K562 (cell line): ENCODE results near the gene SORCS2. TPM values are rescaled to one million over a fixed set of nuclear protein-coding genes. Genes with fewer than 3 reads are reported as not detected.

ENCODE experiments used
- ATAC-seq: fragments of 200-7000 bp; cut with Tn5 transposase; 3 replicates; pipeline ENCODE4 v1.9.1; 2020; ENCODE audit warnings: moderate library complexity
- BruUV-seq: library from RNA; stranded (reverse); fragments of 400-500 nt; replicated peaks from 2 replicates; lab custom pipeline; 2021; lab: Mats Ljungman, UMichigan
- CTCF ChIA-PET: fragments of 300-600 bp; formaldehyde crosslinking; extraction: SDS; loops from one replicate; lab custom pipeline; 2021; ENCODE audit warnings: low intra/inter-chr PET ratio; lab: Yijun Ruan, JAX
- POLR2A ChIA-PET: fragments of 300-600, 350-650 bp; sonication (Branson Sonifier 250); formaldehyde crosslinking; extraction: SDS; loops from one replicate; lab custom pipeline; 2021; ENCODE audit warnings: antibody characterized with exemption, inconsistent platforms; lab: Yijun Ruan, JAX
- DNase-seq, 4 experiments: peaks; one replicate each; pipeline versions ENCODE4 v3.0.0 to v3.0.0-alpha.2; 2011 to 2018; ENCODE audit warnings: low spot score in 3 of 4, mixed read lengths in 3 of 4; ENCODE audit errors: extremely low read depth in 1 of 4
- FAIRE-seq: peaks from 2 replicates; lab custom pipeline; 2011; peaks lifted over from hg19 to GRCh38; lab: Jason Lieb, UNC
- H2AFZ ChIP-seq: 2 replicates; pipeline ENCODE4 v1.6.0; 2011; ENCODE audit warnings: low read depth, low read length, control low read depth, inconsistent platforms
- H3K27ac ChIP-seq: fragments of 200-600 bp; 3 replicates; pipeline ENCODE4 v1.8.0; 2011; ENCODE audit warnings: low read depth, mild to moderate bottlenecking, control low read depth, inconsistent platforms, low read length, moderate library complexity, mixed read lengths; ENCODE audit errors: extremely low read depth
- H3K27me3 ChIP-seq, 2 experiments: fragments of 300-600 bp in 1 of 2; 2 replicates in 1 of 2; 3 replicates in 1 of 2; pipeline versions ENCODE4 v1.6.0 to v1.8.0; 2011; ENCODE audit warnings: inconsistent platforms in 2 of 2, low read length in 2 of 2, mild to moderate bottlenecking in 1 of 2, mixed read lengths in 1 of 2, moderate library complexity in 1 of 2; ENCODE audit not compliant: control insufficient read depth in 2 of 2, insufficient read depth in 2 of 2
- H3K36me3 ChIP-seq: fragments of 300-600 bp; 3 replicates; pipeline ENCODE4 v1.8.0; 2011; ENCODE audit warnings: mild to moderate bottlenecking, low read length, inconsistent platforms; ENCODE audit not compliant: control insufficient read depth, insufficient read depth
- H3K4me1 ChIP-seq, 2 experiments: fragments of 200-600 bp in 1 of 2; replicated peaks in 1 of 2; 2 replicates in 1 of 2; 3 replicates in 1 of 2; pipeline versions ENCODE4 v1.5.1 to v1.8.0; 2011; ENCODE audit warnings: inconsistent platforms in 2 of 2, low read length in 2 of 2, mild to moderate bottlenecking in 1 of 2, mixed read lengths in 1 of 2, moderate library complexity in 1 of 2; ENCODE audit not compliant: control insufficient read depth in 2 of 2, insufficient read depth in 2 of 2
- H3K4me2 ChIP-seq: 2 replicates; pipeline ENCODE4 v1.6.1; 2011; ENCODE audit warnings: low read length, control low read depth, inconsistent platforms, mixed read lengths; ENCODE audit not compliant: insufficient read depth
- H3K4me3 ChIP-seq: fragments of 200-600 bp; sonication (generic), shearing (Covaris generic); 2 replicates; pipeline ENCODE4 v1.5.1; 2016; ENCODE audit warnings: control low read depth, inconsistent platforms
- H3K79me2 ChIP-seq: fragments of 200-600 bp; 3 replicates; pipeline ENCODE4 v1.8.0; 2011; ENCODE audit warnings: low read length, inconsistent platforms; ENCODE audit not compliant: control insufficient read depth, insufficient read depth
- H3K9ac ChIP-seq, 2 experiments: 2 replicates each; pipeline versions ENCODE4 v1.6.0 to v1.6.1; 2011; ENCODE audit warnings: low read depth in 2 of 2, low read length in 2 of 2, control low read depth in 1 of 2, inconsistent platforms in 1 of 2, mild to moderate bottlenecking in 1 of 2, mixed read lengths in 1 of 2; ENCODE audit not compliant: insufficient read depth in 1 of 2
- H3K9me1 ChIP-seq: one replicate; pipeline ENCODE4 v1.6.0; 2011; ENCODE audit warnings: inconsistent platforms, mild to moderate bottlenecking, low read length, moderate library complexity; ENCODE audit not compliant: control insufficient read depth, insufficient read depth
- H3K9me3 ChIP-seq: replicated peaks from 2 replicates; pipeline ENCODE4 v1.5.1; 2011; ENCODE audit warnings: low read depth, low read length, inconsistent platforms; ENCODE audit not compliant: control insufficient read depth, insufficient read depth
- H4K20me1 ChIP-seq: replicated peaks from 2 replicates; pipeline ENCODE4 v1.6.1; 2011; ENCODE audit warnings: low read length, inconsistent platforms, mixed read lengths; ENCODE audit not compliant: control insufficient read depth, insufficient read depth
- DACH1 ChIP-seq: fragments of 450-650 bp; IDR thresholded peaks from 2 replicates; pipeline ENCODE4 v1.6.1; 2018; ENCODE audit not compliant: partially characterized antibody
- ERF ChIP-seq: fragments of 450-650 bp; formaldehyde crosslinking; IDR thresholded peaks from 2 replicates; pipeline ENCODE4 v1.4.0; 2020; ENCODE audit warnings: mild to moderate bottlenecking, mixed read lengths
- GABPA ChIP-seq: fragments of 200-800 bp; sonication (Bioruptor generic); conservative IDR thresholded peaks from 2 replicates; pipeline ENCODE4 v1.6.1; 2016; ENCODE audit warnings: low read depth, missing genetic modification characterization, missing compliant biosample characterization
- GATA2 ChIP-seq: sonication (generic); formaldehyde crosslinking; IDR thresholded peaks from 2 replicates; pipeline ENCODE4 v1.4.0; 2020; ENCODE audit warnings: mild to moderate bottlenecking, missing genetic modification reagents
- HNRNPUL1 ChIP-seq: fragments of 200-400 bp; formaldehyde crosslinking; IDR thresholded peaks from 2 replicates; pipeline ENCODE4 v1.6.1; 2017; ENCODE audit warnings: low read length
- KDM1A ChIP-seq, 2 experiments: fragments of 450-650 bp; IDR thresholded peaks; 2 replicates each; pipeline ENCODE4 v1.6.1; 2016; ENCODE audit warnings: mild to moderate bottlenecking in 2 of 2
- NR2C2 ChIP-seq, 2 experiments: fragments of 200-800 bp in 1 of 2; sonication (Bioruptor generic) in 1 of 2; sonication (generic) in 1 of 2; formaldehyde crosslinking in 1 of 2; IDR thresholded peaks; 2 replicates each; pipeline versions ENCODE4 v1.6.1 to v1.8.0; 2016 to 2022; ENCODE audit warnings: mild to moderate bottlenecking in 1 of 2, missing compliant biosample characterization in 1 of 2, missing genetic modification characterization in 1 of 2, missing genetic modification reagents in 1 of 2
- SAP30 ChIP-seq: fragments of 200-600 bp; sonication (generic); IDR thresholded peaks from 2 replicates; pipeline ENCODE4 v1.6.1; 2012; ENCODE audit warnings: borderline replicate concordance, low read depth, mild to moderate bottlenecking, moderate library complexity, low read length, control low read depth, inconsistent platforms; ENCODE audit not compliant: insufficient read depth, poor library complexity, severe bottlenecking
- SP1 ChIP-seq: sonication (generic); formaldehyde crosslinking; IDR thresholded peaks from 2 replicates; pipeline ENCODE4 v1.8.1; 2022; ENCODE audit warnings: mild to moderate bottlenecking, missing genetic modification reagents
- ZKSCAN1 ChIP-seq: fragments of 150-350 bp; IDR thresholded peaks from 2 replicates; pipeline ENCODE4 v1.6.1; 2016; ENCODE audit warnings: low read depth, low read length
- ZNF3 ChIP-seq: fragments of 250-450 bp; sonication (Bioruptor Pico); IDR thresholded peaks from 2 replicates; pipeline ENCODE4 v1.5.0; 2021; ENCODE audit warnings: mild to moderate bottlenecking, moderate library complexity
- WGBS: fragments of 100-300 bp; shearing (Covaris generic); methylation state at CpG from one replicate; pipeline ENCODE4 v1.1.6; 2016; ENCODE audit warnings: low coverage, mixed read lengths; ENCODE audit not compliant: insufficient coverage; ENCODE audit errors: missing lambda C conversion rate; 5-methylcytosine and 5-hydroxymethylcytosine counted together
- in situ Hi-C: fragments of 300-500 bp; cut with MboI; formaldehyde crosslinking; loops from 4 replicates; pipeline ENCODE4 v1.15.0; 2018; ENCODE audit warnings: inconsistent platforms, mixed read lengths
- intact Hi-C: fragments of 100-400 bp; cut with micrococcal nuclease; formaldehyde crosslinking; loops from 2 replicates; pipeline ENCODE4 v1.14.2; 2022
- polyA plus RNA-seq, 8 experiments: library from polyadenylated mRNA; depleted of rRNA in 4 of 8; stranded (reverse) in 5 of 8; unstranded in 3 of 8; fragments of >200 nt; fragmentation: Nextera tagmentation in 2 of 8; fragmentation: Illumina TruSeq in 1 of 8; extraction: Ambion mirVana in 2 of 8; extraction: Trizol in 1 of 8; gene quantifications; 2 replicates each; pipeline versions ENCODE4 v1.2.1 to v1.2.3, GENCODE V29; 2011 to 2014; ENCODE audit warnings: inconsistent platforms in 1 of 8, missing spikeins in 1 of 8
- total RNA-seq, 7 experiments: library from RNA; depleted of rRNA in 6 of 7; stranded (reverse); fragments of >200 nt in 6 of 7; fragmentation: Illumina TruSeq in 2 of 7; extraction: Trizol in 2 of 7; gene quantifications; 2 replicates each; pipeline versions ENCODE4 v1.2.1 to v1.2.3, GENCODE V29; 2011 to 2021; ENCODE audit warnings: low replicate concordance in 1 of 7
- TF ChIP-seq, protein P1 (sequence below): sonication (generic); formaldehyde crosslinking; IDR thresholded peaks from 2 replicates; pipeline ENCODE4 v1.8.1; 2023; ENCODE audit warnings: mild to moderate bottlenecking, missing genetic modification reagents
- TF ChIP-seq, protein P2 (sequence below): fragments of 250-450 bp; sonication (Bioruptor Pico); IDR thresholded peaks from 2 replicates; pipeline ENCODE4 v1.5.0; 2021; ENCODE audit warnings: mild to moderate bottlenecking, moderate library complexity

SORCS2 gene
- total and polyA plus RNA-seq, 9 of the 15 experiments (the other 6 are each of a cell fraction or from before 2014, with no cell fraction given) = not detected

DNA sequence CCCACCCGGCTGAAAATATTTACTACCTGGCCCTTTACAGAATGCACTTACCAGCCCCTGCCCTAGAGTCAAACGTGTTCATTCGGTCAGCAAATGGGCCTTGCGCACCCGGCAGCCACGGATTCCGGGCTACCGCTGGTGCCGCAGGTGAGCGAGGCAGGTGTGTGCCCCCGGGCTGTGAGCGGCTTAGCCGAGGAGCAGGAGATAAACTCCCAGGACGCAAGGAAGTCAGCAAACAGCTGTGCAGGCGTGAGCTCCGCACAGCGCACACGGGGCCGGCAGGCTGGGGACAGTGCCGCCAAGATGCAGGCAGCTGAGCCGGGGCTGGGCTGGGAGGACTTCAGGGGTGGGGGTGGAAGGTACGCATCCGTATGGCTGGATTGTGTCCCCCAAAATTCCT, 453.6 kb downstream of the SORCS2 start:
- H3K4me1 ChIP-seq = peaks cover 3% of the 10 kb centered on the region in 2 experiments; a peak in 1 of 5 replicates

More for the DNA sequence above, 453.6 kb downstream of the SORCS2 start:
- Histone ChIP-seq H3K27me3 (peaks cover 0 to 14% of the 10 kb centered on the region in 2 experiments; a peak in 2 of 5 replicates), H3K79me2 (no peaks in the 10 kb centered on the region), H3K9me1 (no peaks in the 10 kb centered on the region), H3K9ac (no peak overlapping the region), H3K36me3 (no peaks in the 10 kb centered on the region), H3K4me3 (no peak overlapping the region), H3K4me2 (no peak overlapping the region), H3K9me3 (no peaks in the 10 kb centered on the region; the same call in 1 of the 2 replicates), H4K20me1 (no peaks in the 10 kb centered on the region), H2AFZ (no peak overlapping the region), H3K27ac (no peak overlapping the region)
- WGBS = 28% methylated on average over 21 of the region's 23 CpGs
- CTCF ChIA-PET = no interaction called here
- intact Hi-C loops (no loop called here), in situ Hi-C loops (no loop called here)
- DNase-seq = no peak
- POLR2A ChIA-PET = interaction anchor here (0.6 kb wide), 1 partner anchor 86 kb away, joined by 3 read pairs; no protein-coding TSS in a partner anchor
- no peak for ATAC-seq
- BruUV-seq = no TSS peak
- FAIRE-seq = no peak
- TF ChIP-seq ERF (CRISPR knock-in tag) (no peak), GATA2 (CRISPR knock-in tag) (no peak), SAP30 (no peak), SP1 (CRISPR knock-in tag) (no peak), NR2C2 (CRISPR knock-in tag; IDR thresholded peaks at IDR 0.05) (no peak), NR2C2 (tag; IDR thresholded peaks at IDR 0.05) (no peak), ZNF3 (CRISPR knock-in tag) (no peak), ZKSCAN1 (no peak), GABPA (tag) (no peak), DACH1 (no peak), KDM1A (IDR thresholded peaks at IDR 0.05) (no peak), HNRNPUL1 (no peak)
- TF ChIP-seq, protein P1, sequence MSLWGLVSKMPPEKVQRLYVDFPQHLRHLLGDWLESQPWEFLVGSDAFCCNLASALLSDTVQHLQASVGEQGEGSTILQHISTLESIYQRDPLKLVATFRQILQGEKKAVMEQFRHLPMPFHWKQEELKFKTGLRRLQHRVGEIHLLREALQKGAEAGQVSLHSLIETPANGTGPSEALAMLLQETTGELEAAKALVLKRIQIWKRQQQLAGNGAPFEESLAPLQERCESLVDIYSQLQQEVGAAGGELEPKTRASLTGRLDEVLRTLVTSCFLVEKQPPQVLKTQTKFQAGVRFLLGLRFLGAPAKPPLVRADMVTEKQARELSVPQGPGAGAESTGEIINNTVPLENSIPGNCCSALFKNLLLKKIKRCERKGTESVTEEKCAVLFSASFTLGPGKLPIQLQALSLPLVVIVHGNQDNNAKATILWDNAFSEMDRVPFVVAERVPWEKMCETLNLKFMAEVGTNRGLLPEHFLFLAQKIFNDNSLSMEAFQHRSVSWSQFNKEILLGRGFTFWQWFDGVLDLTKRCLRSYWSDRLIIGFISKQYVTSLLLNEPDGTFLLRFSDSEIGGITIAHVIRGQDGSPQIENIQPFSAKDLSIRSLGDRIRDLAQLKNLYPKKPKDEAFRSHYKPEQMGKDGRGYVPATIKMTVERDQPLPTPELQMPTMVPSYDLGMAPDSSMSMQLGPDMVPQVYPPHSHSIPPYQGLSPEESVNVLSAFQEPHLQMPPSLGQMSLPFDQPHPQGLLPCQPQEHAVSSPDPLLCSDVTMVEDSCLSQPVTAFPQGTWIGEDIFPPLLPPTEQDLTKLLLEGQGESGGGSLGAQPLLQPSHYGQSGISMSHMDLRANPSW (CRISPR knock-in tag) = no peak
- TF ChIP-seq, protein P2, sequence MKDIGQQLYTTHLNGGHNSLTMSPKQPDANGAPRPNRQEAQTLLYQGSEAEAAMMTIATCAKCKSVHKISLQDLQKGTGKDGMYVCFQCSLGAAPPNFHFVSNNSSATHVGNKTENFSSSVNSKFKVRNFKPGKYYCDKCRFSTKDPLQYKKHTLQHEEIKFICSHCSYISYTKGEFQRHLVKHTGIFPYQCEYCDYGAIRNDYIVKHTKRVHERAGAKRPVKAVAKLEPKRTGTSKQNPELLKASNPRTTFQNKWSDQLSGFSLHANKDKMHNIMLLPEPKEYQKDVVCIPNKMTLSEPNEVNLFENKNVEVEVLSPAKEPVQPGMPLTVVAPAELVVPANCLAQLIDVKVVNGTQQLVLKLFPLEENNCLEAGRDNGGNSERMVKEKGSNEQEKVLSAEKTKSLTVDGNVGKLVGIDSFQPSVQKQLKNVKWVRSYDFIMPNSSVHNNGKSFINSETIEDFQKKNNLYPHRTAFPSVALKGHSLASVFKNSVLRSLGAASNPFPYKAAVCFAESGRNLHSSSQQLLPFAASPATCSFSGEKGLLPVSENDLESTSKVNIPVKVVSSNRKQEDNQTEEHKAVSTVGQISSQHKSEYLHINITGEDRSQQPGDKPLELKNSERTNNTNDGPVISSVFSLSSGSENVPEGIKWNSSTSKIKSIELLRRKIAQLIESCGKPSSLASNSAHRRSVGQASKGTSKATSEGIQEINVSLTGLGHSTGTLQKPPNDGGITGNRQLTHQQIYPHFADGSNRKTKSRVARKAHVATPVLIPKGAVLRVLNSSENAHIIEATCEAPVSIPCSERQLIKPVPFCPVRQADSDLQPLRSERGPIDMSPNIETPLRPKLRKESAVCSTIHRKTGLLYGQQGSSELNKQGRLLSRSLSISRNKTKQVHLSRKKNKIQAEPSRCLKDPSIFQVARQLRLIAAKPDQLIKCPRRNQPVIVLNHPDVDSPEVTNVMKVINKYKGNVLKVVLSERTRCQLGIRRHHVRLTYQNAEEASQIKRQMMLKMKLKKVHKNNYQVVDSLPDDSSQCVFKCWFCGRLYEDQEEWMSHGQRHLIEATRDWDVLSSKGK = no peak
